IPS-20b (cell line): ENCODE results near the gene CACNB2.
A peak's percentile ranks its signal among the peaks of the same experiment; 100 is the strongest.

Source experiments
- H3K27ac ChIP-seq: one replicate; pipeline ENCODE4 v1.5.1; 2013; ENCODE audit warnings: low read length
- H3K27me3 ChIP-seq: 2 replicates; pipeline ENCODE4 v1.6.1; 2013; ENCODE audit warnings: mild to moderate bottlenecking, low read length, inconsistent platforms; ENCODE audit not compliant: insufficient read depth
- H3K36me3 ChIP-seq: 2 replicates; pipeline ENCODE4 v1.6.1; 2013; ENCODE audit warnings: low read depth, mild to moderate bottlenecking, inconsistent platforms, low read length, moderate library complexity; ENCODE audit not compliant: insufficient read depth
- H3K4me1 ChIP-seq: 2 replicates; pipeline ENCODE4 v1.6.1; 2013; ENCODE audit warnings: mild to moderate bottlenecking, control low read depth, inconsistent platforms, low read length, moderate library complexity; ENCODE audit not compliant: insufficient read depth
- H3K4me3 ChIP-seq: 2 replicates; pipeline ENCODE4 v1.5.1; 2013; ENCODE audit warnings: mild to moderate bottlenecking, low read length, inconsistent platforms
- H3K9ac ChIP-seq: 2 replicates; pipeline ENCODE4 v1.6.1; 2013; ENCODE audit warnings: low read depth, mild to moderate bottlenecking, inconsistent platforms, low read length, moderate library complexity
- H3K9me3 ChIP-seq: 2 replicates; pipeline ENCODE4 v1.6.1; 2013; ENCODE audit warnings: mild to moderate bottlenecking, low read depth, low read length, inconsistent platforms; ENCODE audit not compliant: insufficient read depth

CACNB2 gene

DNA sequence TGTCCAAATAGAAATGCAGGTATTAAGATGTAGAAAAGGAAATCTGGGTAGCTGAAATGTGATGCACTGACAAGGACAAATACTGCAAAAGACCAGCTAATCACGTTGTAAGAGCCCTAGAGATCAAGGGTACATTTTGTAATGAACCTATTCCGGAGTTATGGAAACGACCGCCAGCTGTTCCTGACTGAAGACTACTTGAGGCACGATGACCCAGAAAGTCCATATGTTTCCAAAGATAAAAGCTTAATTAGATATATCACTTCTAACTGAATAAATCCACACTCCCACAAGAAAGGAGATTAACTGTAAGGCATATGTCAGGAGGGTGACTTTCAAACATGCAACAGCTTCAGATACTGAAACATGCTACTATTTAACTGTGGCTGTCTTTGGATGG is 257.7 kb downstream of the CACNB2 start:
- no peak overlapping the region for H3K9ac ChIP-seq
- H3K27me3 ChIP-seq, result peaks cover 19% of the 10 kb centered on the region
- peaks cover 4% of the 10 kb centered on the region; the same call in 1 of the 2 replicates for H3K4me1 ChIP-seq
- no peaks in the 10 kb centered on the region for H3K9me3 ChIP-seq
- no peaks in the 10 kb centered on the region for H3K36me3 ChIP-seq
- H3K27ac ChIP-seq, result no peak overlapping the region
- no peak overlapping the region for H3K4me3 ChIP-seq

DNA sequence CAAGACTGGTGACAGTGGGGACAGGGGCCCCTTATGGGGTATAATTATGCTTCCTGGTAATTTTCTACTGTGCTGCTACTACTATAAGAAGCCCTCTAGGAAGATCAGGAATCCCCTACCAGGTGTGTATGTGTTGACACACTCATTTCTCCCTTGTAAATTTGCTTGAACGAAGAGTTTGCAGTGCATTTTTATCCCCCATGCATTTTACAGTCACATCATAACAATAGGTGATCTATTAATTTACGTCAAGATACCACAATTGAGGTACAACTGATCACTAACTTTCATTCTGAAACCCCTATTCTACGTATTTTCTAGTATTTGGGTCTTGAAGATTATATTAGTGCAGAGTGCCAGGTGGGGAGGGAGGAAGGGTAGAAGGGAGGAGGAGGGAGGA is 258.9 kb downstream of the CACNB2 start:
- Histone ChIP-seq H3K9ac (no peak overlapping the region), H3K27me3 (peaks cover 19% of the 10 kb centered on the region), H3K9me3 (no peaks in the 10 kb centered on the region), H3K4me3 (no peak overlapping the region), H3K27ac (no peak overlapping the region), H3K4me1 (peaks cover 4% of the 10 kb centered on the region; the same call in 1 of the 2 replicates), H3K36me3 (no peaks in the 10 kb centered on the region)

DNA sequence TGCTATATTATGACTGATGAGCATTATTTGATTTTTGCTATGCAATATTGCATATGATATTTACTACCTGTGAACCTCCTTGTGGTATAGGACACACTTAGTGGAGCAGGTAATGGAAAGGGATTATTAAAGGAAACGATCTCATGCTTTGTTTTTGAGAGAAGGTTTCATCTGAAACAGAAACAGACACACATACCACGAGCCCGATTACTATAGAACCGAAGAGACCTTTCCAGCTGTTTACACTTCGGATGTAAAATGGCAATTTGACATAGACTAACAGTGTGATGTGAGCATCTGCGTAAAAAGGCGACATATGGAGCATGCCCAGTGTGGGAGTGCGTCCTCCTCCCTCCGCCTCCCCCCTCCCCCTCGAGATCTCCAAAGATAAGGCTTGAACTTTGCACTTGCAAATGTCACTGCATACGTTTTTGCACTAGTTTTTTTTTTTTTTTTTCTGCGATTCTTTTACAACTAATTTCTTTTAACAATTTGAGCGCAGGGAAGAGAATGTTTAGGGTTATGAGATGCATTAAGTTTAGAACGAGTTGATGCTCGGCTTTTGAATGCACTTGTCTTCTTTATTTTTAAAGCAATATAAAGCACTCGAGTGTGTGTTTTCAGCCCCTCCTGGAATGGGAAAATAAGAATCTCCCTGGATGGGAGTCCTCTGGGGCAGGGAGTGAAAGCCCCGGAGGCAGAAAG is 260.1 kb downstream of the CACNB2 start:
- Histone ChIP-seq H3K27me3 (peaks cover 19% of the 10 kb centered on the region), H3K4me1 (peaks cover 4% of the 10 kb centered on the region; the same call in 1 of the 2 replicates), H3K4me3 (peak overlapping the region; percentile 82), H3K9ac (peak overlapping the region; percentile 59), H3K36me3 (no peaks in the 10 kb centered on the region), H3K27ac (no peak overlapping the region), H3K9me3 (no peaks in the 10 kb centered on the region)

DNA sequence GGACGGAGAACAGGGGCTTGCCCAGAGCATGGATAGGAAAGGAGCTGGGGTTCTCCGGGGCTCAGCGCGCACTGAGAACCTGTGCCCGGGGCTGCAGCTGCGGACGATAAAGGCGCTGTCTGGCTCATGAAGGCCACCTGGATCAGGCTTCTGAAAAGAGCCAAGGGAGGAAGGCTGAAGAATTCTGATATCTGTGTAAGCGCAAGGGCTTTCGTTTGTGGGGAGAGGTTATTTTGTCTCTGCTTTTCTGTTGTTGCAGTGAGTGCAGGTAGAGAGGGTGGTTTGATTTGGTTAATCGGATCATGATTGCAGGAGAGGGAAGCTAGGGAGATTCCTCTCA is 260.7 kb downstream of the CACNB2 start:
- Histone ChIP-seq H3K36me3 (no peaks in the 10 kb centered on the region), H3K4me1 (peaks cover 4% of the 10 kb centered on the region; the same call in 1 of the 2 replicates), H3K9ac (peak overlapping the region; percentile 59), H3K27ac (no peak overlapping the region), H3K9me3 (no peaks in the 10 kb centered on the region), H3K4me3 (peak overlapping the region; percentile 82), H3K27me3 (peaks cover 19% of the 10 kb centered on the region)

- Histone ChIP-seq H3K27ac (no peak overlapping the region), H3K27me3 (peaks cover 19% of the 10 kb centered on the region), H3K4me3 (peak overlapping the region; percentile 82; the same call in 1 of the 2 replicates)
Observed at GRCh38 chr10:18401416-18402195, 261.4 kb downstream of the CACNB2 start.

DNA sequence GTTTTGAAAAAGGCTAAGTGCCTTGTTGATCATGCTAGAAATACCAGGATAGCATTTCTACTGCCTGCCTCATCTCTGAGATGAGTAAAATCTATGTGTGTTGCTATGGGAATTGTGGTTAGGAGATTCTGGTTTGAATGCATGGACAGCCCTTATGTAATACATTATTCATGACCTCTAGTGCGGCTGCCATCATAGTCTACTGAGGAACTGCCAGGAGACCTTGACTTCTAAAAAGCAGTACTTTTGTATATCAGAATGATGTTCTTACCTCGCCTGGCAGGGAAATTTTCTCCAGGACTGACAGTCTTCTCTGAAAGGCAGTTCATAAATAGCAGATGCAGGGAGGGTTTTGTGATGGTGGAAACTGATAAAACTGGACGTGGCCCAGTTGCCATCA is 262.6 kb downstream of the CACNB2 start:
- H3K9me3 ChIP-seq, result no peaks in the 10 kb centered on the region
- no peaks in the 10 kb centered on the region for H3K36me3 ChIP-seq
- H3K9ac ChIP-seq, result no peak overlapping the region

More at GRCh38 chr10:18401416-18402195, 261.4 kb downstream of the CACNB2 start:
- no peaks in the 10 kb centered on the region for H3K36me3 ChIP-seq
- H3K9ac ChIP-seq, result no peak overlapping the region
- H3K9me3 ChIP-seq, result no peaks in the 10 kb centered on the region
- H3K4me1 ChIP-seq, result peaks cover 4% of the 10 kb centered on the region; the same call in 1 of the 2 replicates

DNA sequence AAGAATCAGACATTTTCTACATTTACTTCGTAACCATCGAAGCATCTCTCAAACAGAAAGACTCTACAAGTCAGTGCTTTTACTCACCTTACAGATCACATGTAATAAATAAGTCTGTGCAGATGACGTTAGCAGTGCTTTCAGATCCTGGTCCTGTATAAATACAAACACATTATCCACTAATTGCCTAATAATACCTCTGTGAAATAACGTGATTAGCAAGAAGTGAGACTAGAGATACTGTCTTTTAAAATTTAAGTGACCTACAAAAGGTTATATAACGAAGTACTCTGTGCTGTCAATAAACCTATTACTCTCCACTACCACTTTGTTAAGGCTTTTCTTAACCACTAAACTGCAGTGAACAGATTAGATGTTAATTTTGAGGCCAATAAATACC is 264.3 kb downstream of the CACNB2 start:
- no peak overlapping the region for H3K4me3 ChIP-seq
- no peaks in the 10 kb centered on the region for H3K9me3 ChIP-seq
- H3K4me1 ChIP-seq, result peaks cover 4% of the 10 kb centered on the region; the same call in 1 of the 2 replicates

More for the DNA sequence above, 262.6 kb downstream of the CACNB2 start:
- Histone ChIP-seq H3K4me3 (no peak overlapping the region), H3K27me3 (peaks cover 19% of the 10 kb centered on the region), H3K4me1 (peaks cover 4% of the 10 kb centered on the region; the same call in 1 of the 2 replicates), H3K27ac (no peak overlapping the region)

GRCh38 chr10:18406136-18406535 is 265.9 kb downstream of the CACNB2 start:
- Histone ChIP-seq H3K27me3 (peaks cover 10% of the 10 kb centered on the region), H3K27ac (no peak overlapping the region), H3K4me3 (no peak overlapping the region), H3K4me1 (peaks cover 1% of the 10 kb centered on the region; the same call in 1 of the 2 replicates), H3K9ac (no peak overlapping the region), H3K36me3 (no peaks in the 10 kb centered on the region), H3K9me3 (no peaks in the 10 kb centered on the region)

More for the DNA sequence above, 264.3 kb downstream of the CACNB2 start:
- Histone ChIP-seq H3K9ac (no peak overlapping the region), H3K27ac (no peak overlapping the region), H3K27me3 (peaks cover 19% of the 10 kb centered on the region), H3K36me3 (no peaks in the 10 kb centered on the region)

DNA sequence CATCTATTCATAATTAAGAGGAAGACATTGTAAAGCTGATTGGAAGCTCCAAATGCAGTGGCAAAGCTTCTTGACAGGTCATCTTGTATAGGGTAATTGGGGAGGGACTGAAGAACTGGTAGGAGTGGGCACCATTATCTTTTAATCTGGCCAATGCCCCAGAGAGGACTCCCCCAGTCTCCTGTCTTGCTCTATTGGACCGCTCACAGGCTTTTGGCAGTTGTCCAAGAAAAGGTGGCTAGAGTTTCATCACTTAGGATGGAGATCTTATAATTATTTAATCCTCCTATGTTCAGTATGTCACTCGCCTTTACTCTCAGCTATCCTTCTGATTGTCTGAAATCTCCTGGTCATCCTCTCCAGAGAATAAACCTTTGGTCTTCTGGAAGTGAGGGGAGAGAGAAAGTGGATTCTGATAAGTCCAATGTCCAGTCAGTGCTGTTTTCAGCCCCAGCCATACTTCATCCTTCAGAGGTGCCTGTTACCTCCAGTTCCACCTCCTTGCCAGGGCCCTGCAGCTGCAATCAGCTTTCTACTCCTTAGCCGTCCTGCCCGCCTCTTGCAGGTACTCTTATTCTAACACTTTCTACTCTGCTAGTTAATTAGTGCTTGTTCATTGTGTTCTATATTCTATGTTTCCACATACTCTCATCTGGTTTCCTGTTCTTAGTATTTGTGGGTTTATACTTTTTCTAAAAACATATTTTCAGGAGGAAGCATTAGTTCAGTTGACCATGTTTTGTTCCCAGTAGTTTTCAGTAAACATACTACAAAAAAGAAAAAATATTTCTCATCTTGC is 269.6 kb downstream of the CACNB2 start:
- Histone ChIP-seq H3K27me3 (no peaks in the 10 kb centered on the region), H3K9ac (no peak overlapping the region), H3K4me3 (no peak overlapping the region), H3K27ac (no peak overlapping the region), H3K36me3 (no peaks in the 10 kb centered on the region), H3K4me1 (no peaks in the 10 kb centered on the region), H3K9me3 (no peaks in the 10 kb centered on the region)

DNA sequence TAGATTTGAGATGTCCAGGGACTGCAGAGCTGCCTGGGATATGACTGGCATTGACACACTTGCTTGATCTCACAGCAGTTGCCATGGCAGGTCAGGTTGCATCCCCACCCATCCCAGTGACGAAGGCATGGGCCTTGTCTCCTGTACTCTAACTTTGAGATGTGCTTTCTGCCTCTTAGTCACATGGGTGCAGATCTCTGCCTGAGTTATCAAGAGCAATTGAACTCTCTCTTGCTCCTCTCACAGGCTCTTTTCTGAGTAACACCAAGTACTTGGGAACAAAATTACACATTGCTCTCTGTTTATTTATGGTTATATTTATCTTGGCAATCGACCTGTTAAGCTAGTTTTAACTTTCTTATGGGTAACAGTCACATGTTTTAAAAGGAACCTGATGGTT is 273.8 kb downstream of the CACNB2 start:
- no peaks in the 10 kb centered on the region for H3K27me3 ChIP-seq
- H3K4me3 ChIP-seq, result no peak overlapping the region
- H3K4me1 ChIP-seq, result no peaks in the 10 kb centered on the region
- no peak overlapping the region for H3K27ac ChIP-seq
- H3K9ac ChIP-seq, result no peak overlapping the region
- H3K36me3 ChIP-seq, result no peaks in the 10 kb centered on the region
- no peaks in the 10 kb centered on the region; the same call in 1 of the 2 replicates for H3K9me3 ChIP-seq

- Histone ChIP-seq H3K27me3 (no peaks in the 10 kb centered on the region), H3K36me3 (no peaks in the 10 kb centered on the region), H3K4me3 (no peak overlapping the region), H3K27ac (no peak overlapping the region), H3K4me1 (no peaks in the 10 kb centered on the region), H3K9me3 (no peaks in the 10 kb centered on the region; the same call in 1 of the 2 replicates), H3K9ac (no peak overlapping the region)
Observed at GRCh38 chr10:18417950-18418527, 277.8 kb downstream of the CACNB2 start.
